ENCODE results near the gene ESPL1.

Gene ESPL1

GRCh38 chr12:53254816-53255545 lies 13.1 kb upstream of the ESPL1 start:
- FAIRE-seq (no peak), DNase-seq (ENCODE audit: insufficient read length, low spot score) (no peak)
- TF ChIP-seq PAX5 (IDR thresholded peaks at IDR 0.05; ENCODE audit: insufficient read depth, low read length, severe bottlenecking) (no peak), POLR2AphosphoS5 (IDR thresholded peaks at IDR 0.05; ENCODE audit: low read depth, low read length) (no peak), SPI1 (IDR thresholded peaks at IDR 0.05; ENCODE audit: low read depth, low read length) (no peak), TAF1 (IDR thresholded peaks at IDR 0.05; ENCODE audit: low read depth, low read length) (no peak), POU2F2 (IDR thresholded peaks at IDR 0.05; ENCODE audit: low read depth, low read length) (no peak), POLR2A (IDR thresholded peaks at IDR 0.05; ENCODE audit: low read depth, low read length) (no peak)

GRCh38 chr12:53255996-53256395 lies 12.1 kb upstream of the ESPL1 start:
- TF ChIP-seq POLR2A (IDR thresholded peaks at IDR 0.05; ENCODE audit: low read depth, low read length) (no peak), TAF1 (IDR thresholded peaks at IDR 0.05; ENCODE audit: low read depth, low read length) (no peak), POLR2AphosphoS5 (IDR thresholded peaks at IDR 0.05; ENCODE audit: low read depth, low read length) (no peak), SPI1 (IDR thresholded peaks at IDR 0.05; ENCODE audit: low read depth, low read length) (peak; percentile 99), PAX5 (IDR thresholded peaks at IDR 0.05; ENCODE audit: insufficient read depth, low read length, severe bottlenecking) (no peak), POU2F2 (IDR thresholded peaks at IDR 0.05; ENCODE audit: low read depth, low read length) (no peak)
- DNase-seq (ENCODE audit: insufficient read length, low spot score) (no peak), FAIRE-seq (no peak)

- no peak for TF ChIP-seq PAX5 (IDR thresholded peaks at IDR 0.05; ENCODE audit: insufficient read depth, low read length, severe bottlenecking)
- TF ChIP-seq POLR2A (IDR thresholded peaks at IDR 0.05; ENCODE audit: low read depth, low read length), result no peak
- TF ChIP-seq SPI1 (IDR thresholded peaks at IDR 0.05; ENCODE audit: low read depth, low read length), result no peak
- no peak for TF ChIP-seq TAF1 (IDR thresholded peaks at IDR 0.05; ENCODE audit: low read depth, low read length)
- no peak for TF ChIP-seq POLR2AphosphoS5 (IDR thresholded peaks at IDR 0.05; ENCODE audit: low read depth, low read length)
- no peak for TF ChIP-seq POU2F2 (IDR thresholded peaks at IDR 0.05; ENCODE audit: low read depth, low read length)
Measured at GRCh38 chr12:53258541-53259539, 9.3 kb upstream of the ESPL1 start.

GRCh38 chr12:53259891-53260290 lies 8.2 kb upstream of the ESPL1 start:
- no peak for DNase-seq (ENCODE audit: insufficient read length, low spot score)
- TF ChIP-seq POU2F2 (IDR thresholded peaks at IDR 0.05; ENCODE audit: low read depth, low read length) (no peak), PAX5 (IDR thresholded peaks at IDR 0.05; ENCODE audit: insufficient read depth, low read length, severe bottlenecking) (no peak), SPI1 (IDR thresholded peaks at IDR 0.05; ENCODE audit: low read depth, low read length) (no peak), TAF1 (IDR thresholded peaks at IDR 0.05; ENCODE audit: low read depth, low read length) (no peak), POLR2A (IDR thresholded peaks at IDR 0.05; ENCODE audit: low read depth, low read length) (no peak), POLR2AphosphoS5 (IDR thresholded peaks at IDR 0.05; ENCODE audit: low read depth, low read length) (no peak)
- no peak for FAIRE-seq

More at GRCh38 chr12:53258541-53259539, 9.3 kb upstream of the ESPL1 start:
- no peak for FAIRE-seq
- DNase-seq (ENCODE audit: insufficient read length, low spot score), result no peak

- no peak for FAIRE-seq
- no peak for DNase-seq (ENCODE audit: insufficient read length, low spot score)
- TF ChIP-seq POLR2AphosphoS5 (IDR thresholded peaks at IDR 0.05; ENCODE audit: low read depth, low read length), result no peak
Measured at GRCh38 chr12:53265783-53266182, 2.3 kb upstream of the ESPL1 start.

- no peak for DNase-seq (ENCODE audit: insufficient read length, low spot score)
- peak; percentile 33; the same call in 1 of the 2 replicates for TF ChIP-seq SPI1 (IDR thresholded peaks at IDR 0.05; ENCODE audit: low read depth, low read length)
- TF ChIP-seq PAX5 (IDR thresholded peaks at IDR 0.05; ENCODE audit: insufficient read depth, low read length, severe bottlenecking), result no peak
- FAIRE-seq, result no peak
Measured at GRCh38 chr12:53267306-53267998, 647 bp upstream of the ESPL1 start.

GRCh38 chr12:53268630-53269562 lies 797 bp downstream of the ESPL1 start:
- TF ChIP-seq POU2F2 (IDR thresholded peaks at IDR 0.05; ENCODE audit: low read depth, low read length) (no peak), POLR2AphosphoS5 (IDR thresholded peaks at IDR 0.05; ENCODE audit: low read depth, low read length) (no peak)
- FAIRE-seq, result no peak
- no peak for DNase-seq (ENCODE audit: insufficient read length, low spot score)

GRCh38 chr12:53274445-53274844 lies 6.3 kb downstream of the ESPL1 start:
- DNase-seq (ENCODE audit: insufficient read length, low spot score), result no peak
- no peak for FAIRE-seq

More at GRCh38 chr12:53274445-53274844, 6.3 kb downstream of the ESPL1 start:
- no peak for TF ChIP-seq PAX5 (IDR thresholded peaks at IDR 0.05; ENCODE audit: insufficient read depth, low read length, severe bottlenecking)
- no peak for TF ChIP-seq POLR2AphosphoS5 (IDR thresholded peaks at IDR 0.05; ENCODE audit: low read depth, low read length)
- TF ChIP-seq POLR2A (IDR thresholded peaks at IDR 0.05; ENCODE audit: low read depth, low read length), result no peak
- no peak for TF ChIP-seq TAF1 (IDR thresholded peaks at IDR 0.05; ENCODE audit: low read depth, low read length)
- no peak for TF ChIP-seq SPI1 (IDR thresholded peaks at IDR 0.05; ENCODE audit: low read depth, low read length)
- TF ChIP-seq POU2F2 (IDR thresholded peaks at IDR 0.05; ENCODE audit: low read depth, low read length), result no peak
